ENCODE measurements around the gene CTU2. TPM values are rescaled to one million over a fixed set of nuclear protein-coding genes. Genes with fewer than 3 reads are reported as not detected.

Gene CTU2
- total and polyA plus RNA-seq, 2 donors (not counting 1 experiment from before 2014, with no cell fraction given): 18.4 to 23.7 TPM

DNA sequence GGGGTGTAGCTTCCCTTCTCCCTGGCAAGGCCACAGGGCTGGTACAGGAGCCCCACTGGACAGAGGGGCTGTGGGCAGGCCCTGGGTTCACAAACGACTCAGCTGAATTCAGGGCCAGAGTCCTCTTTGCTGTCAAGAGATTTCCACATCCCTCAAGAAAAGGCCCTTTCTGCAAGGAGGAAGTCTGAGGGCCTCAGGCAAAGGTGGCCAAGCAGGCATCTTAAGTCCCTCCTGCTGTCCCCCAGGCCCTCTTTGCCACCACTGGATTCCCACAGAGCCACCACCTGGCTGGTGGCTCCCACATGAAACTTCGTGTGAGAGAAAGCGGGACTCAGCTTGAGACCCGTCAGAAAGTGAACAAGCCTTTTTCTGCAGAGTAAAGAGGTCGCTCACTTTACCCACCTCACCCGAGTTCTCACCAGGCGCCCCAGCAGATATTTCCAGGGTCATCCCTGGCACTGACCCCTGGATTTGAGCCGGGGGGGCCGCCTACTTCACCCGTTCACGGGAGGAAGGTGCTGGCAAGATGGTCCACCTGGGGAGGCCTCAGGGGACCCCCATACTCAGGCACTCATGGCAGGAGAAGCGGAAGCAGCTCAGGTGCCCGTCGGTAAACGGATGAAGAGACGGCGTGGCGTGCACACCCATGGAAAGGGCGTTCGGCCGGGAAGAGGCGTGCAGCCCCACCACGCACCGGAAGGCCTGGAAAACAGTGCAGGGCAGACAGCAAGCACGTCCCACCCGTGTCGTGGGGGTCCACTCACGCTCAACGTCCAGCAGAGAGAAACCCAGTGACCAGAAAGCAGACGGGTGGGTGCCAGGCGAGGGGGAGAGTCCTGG lies 3.7 kb upstream of the CTU2 start:
- intact Hi-C loops (cut with micrococcal nuclease): no loop called here

More for the DNA sequence above, 3.7 kb upstream of the CTU2 start:
- no peaks in the 10 kb centered on the region for H3K9me3 ChIP-seq (ENCODE audit: control extremely low read depth in 1 of 3, control insufficient read depth in 2 of 3, insufficient read depth in 1 of 3, low read length in 2 of 3)
- Mint-ChIP-seq H3K4me1 (peaks cover 76% of the 10 kb centered on the region), H3K27me3 (no peaks in the 10 kb centered on the region), H3K9me3 (ENCODE audit: insufficient read depth) (no peaks in the 10 kb centered on the region), H3K27ac (peak overlapping the region; percentile 96), H3K4me3 (peak overlapping the region; percentile 84)
- ATAC-seq (ENCODE audit: low read depth): no peak
- peak overlapping the region; percentile 84 to 91 for H3K27ac ChIP-seq (ENCODE audit: low read length in 2 of 2)
- no peaks in the 10 kb centered on the region for H3K27me3 ChIP-seq (replicated peaks in 1 of 4; ENCODE audit: control extremely low read depth in 1 of 4, control insufficient read depth in 3 of 4, insufficient read depth in 4 of 4, low read length in 3 of 4)
- TF ChIP-seq, protein P1, sequence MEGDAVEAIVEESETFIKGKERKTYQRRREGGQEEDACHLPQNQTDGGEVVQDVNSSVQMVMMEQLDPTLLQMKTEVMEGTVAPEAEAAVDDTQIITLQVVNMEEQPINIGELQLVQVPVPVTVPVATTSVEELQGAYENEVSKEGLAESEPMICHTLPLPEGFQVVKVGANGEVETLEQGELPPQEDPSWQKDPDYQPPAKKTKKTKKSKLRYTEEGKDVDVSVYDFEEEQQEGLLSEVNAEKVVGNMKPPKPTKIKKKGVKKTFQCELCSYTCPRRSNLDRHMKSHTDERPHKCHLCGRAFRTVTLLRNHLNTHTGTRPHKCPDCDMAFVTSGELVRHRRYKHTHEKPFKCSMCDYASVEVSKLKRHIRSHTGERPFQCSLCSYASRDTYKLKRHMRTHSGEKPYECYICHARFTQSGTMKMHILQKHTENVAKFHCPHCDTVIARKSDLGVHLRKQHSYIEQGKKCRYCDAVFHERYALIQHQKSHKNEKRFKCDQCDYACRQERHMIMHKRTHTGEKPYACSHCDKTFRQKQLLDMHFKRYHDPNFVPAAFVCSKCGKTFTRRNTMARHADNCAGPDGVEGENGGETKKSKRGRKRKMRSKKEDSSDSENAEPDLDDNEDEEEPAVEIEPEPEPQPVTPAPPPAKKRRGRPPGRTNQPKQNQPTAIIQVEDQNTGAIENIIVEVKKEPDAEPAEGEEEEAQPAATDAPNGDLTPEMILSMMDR (IDR thresholded peaks at IDR 0.05): no peak
- ChIA-PET CTCF (interaction anchor here (0.7 to 2.0 kb wide), 8 partner anchors 17 to 265 kb away, joined by 3 to 12 read pairs (median 4); partner anchors contain the start of genes CYBA and PIEZO1), POLR2A (interaction anchor here (0.6 to 1.9 kb wide), 8 partner anchors 20 to 65 kb away, joined by 3 to 8 read pairs (median 4); partner anchors contain the start of gene IL17C)
- peak overlapping the region; percentile 98 for H3K4me2 ChIP-seq (replicated peaks; ENCODE audit: low read depth, low read length, poor library complexity, severe bottlenecking)
- H3K79me2 ChIP-seq (ENCODE audit: control insufficient read depth, insufficient read depth, low read length): peaks cover 70% of the 10 kb centered on the region
- H3K9ac ChIP-seq (ENCODE audit: low read length): peak overlapping the region; percentile 64
- 70% methylated on average over 31 of the region's 31 CpGs for WGBS (ENCODE audit: insufficient coverage)
- H3K4me1 ChIP-seq (ENCODE audit: control insufficient read depth in 2 of 2, insufficient read depth in 2 of 2, low read length in 2 of 2): peaks cover 69 to 91% of the 10 kb centered on the region in 2 donors
- no peak overlapping the region for H2AFZ ChIP-seq (ENCODE audit: insufficient read depth, low read depth, low read length, poor library complexity, severe bottlenecking)
- H4K20me1 ChIP-seq (ENCODE audit: control insufficient read depth, insufficient read depth, low read length, poor library complexity, severe bottlenecking): peaks cover 15% of the 10 kb centered on the region
- peak overlapping the region in 4 of 5 experiments; percentile 38 to 71 (median 48) for H3K4me3 ChIP-seq (ENCODE audit: control extremely low read depth in 1 of 5, extremely low read depth in 1 of 5, insufficient read depth in 1 of 5, low read depth in 2 of 5, low read length in 4 of 5)
- peak; percentile 44 for DNase-seq
- peaks cover 0 to 27% of the 10 kb centered on the region in 2 experiments for H3K36me3 ChIP-seq (replicated peaks in 1 of 2; ENCODE audit: control extremely low read depth in 1 of 2, control insufficient read depth in 1 of 2, extremely low read depth in 1 of 2, insufficient read depth in 2 of 2, low read length in 1 of 2)
